DMS53 treated with DMSO at 0.1 percent for 48 hours (cell line): Measurements from ENCODE around the gene MED12L.

Experiments used
- DNase-seq: peaks from one replicate; lab custom pipeline; 2025; ENCODE audit not compliant: unreplicated experiment; lab: John Stamatoyannopoulos, UW

MED12L gene

DNA sequence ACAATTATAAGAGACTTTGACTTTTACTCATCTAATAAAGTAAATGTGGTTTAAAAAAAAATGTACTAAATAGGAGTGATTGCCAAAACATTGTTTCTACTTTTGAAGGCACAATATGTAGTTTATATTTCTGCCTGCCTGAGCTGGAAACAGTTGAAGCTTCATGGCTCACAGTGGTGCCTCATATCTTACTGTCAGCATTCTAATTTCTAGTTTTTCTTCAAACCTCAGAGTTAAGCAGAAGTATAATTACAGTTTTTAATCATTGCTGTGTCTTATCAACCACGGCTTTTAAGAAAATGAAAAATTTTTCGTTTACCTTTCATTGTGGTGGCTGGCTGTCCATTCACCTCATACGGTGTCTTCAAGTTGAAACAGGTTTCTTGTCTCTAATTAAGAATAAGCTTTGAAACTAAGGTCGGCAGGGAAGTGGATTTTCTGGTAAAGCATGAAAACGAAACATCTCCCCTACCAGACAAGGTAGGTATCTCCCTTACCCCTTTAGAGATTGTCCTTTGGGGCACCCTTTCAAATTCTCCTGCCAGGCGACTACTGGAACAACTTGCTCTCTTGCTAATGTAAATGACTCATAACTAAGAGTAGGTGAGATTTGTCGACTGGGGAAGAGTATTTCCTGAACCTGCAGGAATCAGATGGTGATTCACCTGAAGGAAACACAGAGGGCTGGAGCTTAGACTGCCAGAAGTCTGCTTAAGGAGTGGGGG is 231.0 kb downstream of the MED12L start, which contains the start of gene GPR87:
Gene GPR87 (minus strand): TSS at position 554 of the 725 bp plus-strand sequence. CDS start 16,720 bp downstream, outside the sequence.
- no peak for DNase-seq

DNA sequence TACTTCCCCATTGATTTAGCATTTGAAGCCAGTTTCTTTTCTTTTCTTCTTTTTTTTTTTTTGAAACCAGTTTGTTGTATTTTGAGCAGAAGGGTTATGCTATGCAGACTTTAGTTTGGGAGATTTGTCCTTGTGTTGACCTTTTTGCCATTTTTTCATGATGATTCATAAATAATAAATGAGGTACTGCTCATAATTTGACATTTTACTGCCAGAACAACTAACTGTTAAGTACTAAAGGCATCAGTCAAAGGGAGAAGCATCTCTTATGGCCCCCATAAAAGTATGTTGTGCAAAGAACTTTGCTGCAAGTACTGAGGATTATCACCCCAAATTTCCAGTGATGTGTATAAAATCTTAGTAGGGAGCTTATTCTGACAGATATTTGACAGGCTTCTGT is 232.8 kb downstream of the MED12L start:
- DNase-seq, result no peak

- DNase-seq, result no peak
These were observed 233.5 kb downstream of the MED12L start for GRCh38 chr3:151318991-151319390.

- DNase-seq, result no peak
These were observed 234.2 kb downstream of the MED12L start for GRCh38 chr3:151319628-151320027.

- DNase-seq, result no peak
These were observed 234.7 kb downstream of the MED12L start for GRCh38 chr3:151320131-151320530.

DNA sequence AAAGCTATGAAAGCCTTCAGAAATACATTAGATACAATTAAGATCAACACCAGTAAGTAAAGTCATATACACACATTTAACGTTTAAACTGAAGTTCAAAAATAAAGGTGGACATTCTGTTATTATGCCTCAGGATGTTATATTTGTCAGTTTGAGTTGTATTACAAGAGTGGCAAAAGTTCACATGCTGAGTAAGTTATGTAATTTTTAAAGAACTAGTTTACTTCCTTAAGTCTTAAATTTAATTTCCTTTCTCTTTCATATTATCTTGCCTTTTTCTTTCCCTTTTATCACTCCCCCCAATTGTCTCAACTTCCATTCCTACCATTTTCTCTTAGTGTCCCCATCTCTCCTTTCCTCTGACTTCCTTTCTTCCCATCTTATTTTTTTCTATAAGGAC is 236.1 kb downstream of the MED12L start:
- DNase-seq, result no peak

DNA sequence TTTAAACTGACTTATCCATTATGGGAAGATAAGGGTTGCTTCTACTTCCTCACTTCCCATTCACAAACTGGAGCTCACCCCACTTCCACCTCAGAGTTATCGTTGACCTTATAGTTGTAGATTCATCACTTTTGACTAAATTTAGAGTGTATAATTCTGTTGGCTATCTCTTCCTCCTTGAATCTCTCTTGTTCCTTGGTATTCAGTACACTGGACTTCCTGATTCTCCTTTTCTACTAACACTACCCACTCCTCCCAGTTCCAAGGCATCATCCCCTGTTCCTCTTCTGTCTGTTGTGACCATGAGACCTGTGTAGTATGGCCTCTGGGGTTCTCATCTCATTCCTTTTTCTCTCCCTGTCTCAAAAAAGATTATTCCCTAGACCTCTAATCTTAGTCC is 237.0 kb downstream of the MED12L start:
- DNase-seq, result no peak

GRCh38 chr3:151327571-151328198 is 242.2 kb downstream of the MED12L start:
- peak; percentile 0 for DNase-seq

DNA sequence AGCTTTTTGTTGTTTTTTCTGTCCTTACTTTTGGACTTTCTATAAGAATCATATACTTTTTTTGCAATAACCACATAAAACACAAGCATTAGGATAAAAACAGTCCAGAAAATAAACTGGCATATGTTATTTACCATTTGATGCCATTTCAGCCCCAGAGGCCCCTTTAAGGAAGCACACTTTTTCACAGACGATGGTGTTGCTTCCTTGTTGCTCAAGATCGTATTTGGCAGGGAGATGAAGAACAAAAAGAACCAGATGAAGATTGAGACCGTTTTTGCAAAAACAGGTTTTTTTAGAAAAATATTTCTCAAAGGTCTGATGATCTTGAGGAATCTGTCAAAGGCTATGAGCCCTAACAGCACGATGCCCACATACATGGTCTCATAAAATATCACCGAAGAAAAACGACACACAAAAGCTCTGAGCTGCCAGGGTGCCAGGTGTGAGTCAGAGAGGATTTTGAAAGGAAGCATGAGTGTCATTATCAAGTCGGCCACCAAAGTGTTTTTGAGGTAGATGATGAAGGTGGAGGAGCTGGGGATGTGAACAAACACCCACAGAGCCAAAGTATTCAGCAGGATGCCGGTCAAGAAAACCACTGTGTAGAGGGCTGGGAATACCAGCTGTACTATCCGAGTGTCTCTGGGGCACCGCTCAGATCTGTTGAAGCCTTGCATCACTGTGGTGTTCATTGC is 243.0 kb downstream of the MED12L start:
- no peak for DNase-seq

DNA sequence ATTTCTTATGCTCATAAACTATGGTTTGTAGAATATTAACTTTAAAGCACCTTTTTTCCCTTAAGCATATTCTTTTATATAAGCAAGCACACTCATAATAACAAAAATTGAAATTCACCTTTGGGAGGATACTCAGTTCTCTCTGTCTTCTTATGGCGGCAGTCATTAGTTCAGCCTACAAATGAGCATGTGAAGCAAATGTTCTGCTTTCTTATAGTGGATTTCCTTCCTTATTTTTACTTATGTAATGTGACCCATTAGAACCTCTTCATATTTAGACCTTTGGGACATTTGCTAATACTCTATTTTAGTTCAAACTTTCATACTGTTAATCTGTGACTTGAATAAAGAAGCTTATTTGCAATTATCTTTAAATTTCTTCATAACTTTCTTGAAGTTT is 243.9 kb downstream of the MED12L start, which contains the start of gene P2RY13:
Gene P2RY13 (minus strand): TSS at position 187 of the 400 bp plus-strand sequence. CDS start 21 bp downstream, at position 166.
- no peak for DNase-seq

GRCh38 chr3:151330379-151330778 is 244.9 kb downstream of the MED12L start:
- no peak for DNase-seq

DNA sequence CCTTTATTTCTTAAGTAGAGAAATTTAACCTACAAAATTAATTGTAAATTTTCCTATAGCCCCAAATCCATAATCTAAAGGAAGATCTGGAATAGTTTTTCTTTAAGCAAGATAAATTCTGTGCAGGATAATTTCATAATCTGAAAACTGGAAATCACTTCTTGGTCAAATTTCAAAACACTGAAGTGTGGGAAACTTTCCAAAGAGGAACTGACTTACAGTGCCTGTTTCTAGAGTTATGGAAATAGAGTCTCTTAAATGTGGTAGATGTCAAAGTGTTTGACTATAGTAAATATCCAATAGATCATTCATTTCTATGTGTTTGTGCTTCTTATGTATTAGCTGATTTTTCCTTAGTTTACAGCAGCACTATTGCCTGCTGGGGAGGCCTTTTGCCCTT is 245.4 kb downstream of the MED12L start:
- no peak for DNase-seq

DNA sequence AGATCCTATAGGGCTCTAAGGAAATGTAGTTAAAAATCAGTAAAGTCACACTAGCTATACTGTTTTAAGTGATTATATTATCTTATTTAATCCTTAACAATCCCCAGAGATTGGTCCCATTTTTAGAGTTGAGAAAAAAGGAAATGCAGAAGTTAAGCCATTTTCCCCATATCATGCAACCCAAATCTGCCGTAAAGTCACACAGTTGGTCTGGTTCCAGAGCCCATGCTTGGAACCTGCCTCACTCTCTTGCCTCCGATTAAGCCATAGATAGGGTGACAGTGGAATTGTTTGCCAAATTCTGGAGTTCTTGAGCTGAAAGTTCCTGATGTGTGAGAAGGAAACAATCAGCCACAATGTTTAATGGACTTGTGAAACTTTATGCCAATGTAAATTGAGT is 246.2 kb downstream of the MED12L start:
- DNase-seq, result no peak

DNA sequence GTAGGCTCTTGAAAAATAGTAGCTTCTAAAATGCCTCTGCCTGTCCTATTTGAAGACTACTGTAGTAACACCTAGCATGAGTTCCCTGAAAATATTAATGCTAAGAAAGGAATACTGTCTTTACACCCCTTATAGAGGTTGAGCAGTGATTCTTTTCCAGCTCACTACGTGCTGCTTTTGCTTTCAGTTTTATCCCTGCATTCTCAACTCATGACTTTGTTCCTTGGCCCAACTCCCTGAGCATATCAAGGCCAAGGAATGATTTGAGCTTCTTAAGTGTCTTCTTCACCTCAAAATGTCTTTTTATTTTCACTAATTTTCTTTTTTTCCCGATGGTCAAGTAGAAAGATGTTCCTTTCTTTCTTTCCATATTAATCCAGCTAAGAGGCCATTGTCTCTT is 260.4 kb downstream of the MED12L start:
- DNase-seq, result no peak

DNA sequence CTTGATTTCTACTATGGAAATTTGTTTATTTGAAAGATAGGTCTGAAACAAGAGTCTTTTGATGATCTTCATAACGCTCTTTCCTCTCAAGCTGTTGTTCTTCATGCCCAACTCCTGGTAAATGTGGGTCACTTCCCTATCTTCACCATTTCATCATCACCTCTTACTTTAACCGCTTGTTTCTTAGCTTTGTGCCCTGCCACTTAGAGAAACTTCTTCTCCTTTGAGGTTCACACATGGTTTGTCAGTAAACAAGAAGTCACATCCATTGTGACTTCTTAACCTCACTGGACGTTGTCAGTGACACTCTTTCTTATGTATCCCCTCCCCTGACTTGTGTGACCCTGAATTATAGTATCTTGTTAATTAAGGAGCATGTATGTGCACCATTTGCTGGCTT is 260.8 kb downstream of the MED12L start:
- no peak for DNase-seq

GRCh38 chr3:151347432-151347831 is 262.0 kb downstream of the MED12L start:
- DNase-seq, result no peak

DNA sequence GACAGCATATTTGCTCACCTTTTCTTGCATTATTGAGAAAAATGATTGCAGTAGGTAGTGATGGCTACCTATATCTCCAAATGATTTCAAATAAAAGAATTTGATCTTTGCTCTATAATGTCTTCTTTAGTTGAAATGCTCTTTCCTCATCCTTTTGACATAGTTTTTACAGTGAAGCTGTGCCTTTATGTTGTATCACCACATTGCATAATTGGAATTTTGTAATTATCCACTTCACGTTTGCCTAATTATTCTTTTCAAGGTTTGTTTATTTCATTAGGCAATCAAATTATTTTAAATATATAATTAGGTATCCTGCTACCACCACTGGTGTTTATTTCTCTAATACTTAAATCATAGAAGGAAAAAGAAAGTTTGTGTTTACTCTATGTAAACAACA is 265.2 kb downstream of the MED12L start:
- no peak for DNase-seq

- DNase-seq, result no peak
These were observed 265.8 kb downstream of the MED12L start for GRCh38 chr3:151351219-151351618.

DNA sequence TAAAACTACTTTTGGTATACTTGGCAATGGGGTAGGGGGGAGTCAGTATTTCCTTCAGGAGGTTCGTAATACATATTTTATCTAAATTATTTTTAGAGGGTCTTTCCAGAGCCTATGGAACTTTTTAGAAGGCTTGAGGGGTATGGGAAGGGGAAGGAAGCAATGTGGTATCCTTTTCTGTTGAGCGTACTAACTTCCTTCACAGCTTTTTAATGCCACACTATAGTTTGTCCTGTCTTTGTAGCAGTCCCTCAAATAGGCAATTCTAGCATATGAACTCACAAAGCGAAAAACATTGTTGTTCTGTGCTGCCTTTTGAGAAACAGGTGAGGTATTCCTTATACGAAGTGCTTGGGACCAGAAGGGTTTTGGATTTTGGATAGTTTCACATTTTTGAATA is 266.2 kb downstream of the MED12L start:
- no peak for DNase-seq

DNA sequence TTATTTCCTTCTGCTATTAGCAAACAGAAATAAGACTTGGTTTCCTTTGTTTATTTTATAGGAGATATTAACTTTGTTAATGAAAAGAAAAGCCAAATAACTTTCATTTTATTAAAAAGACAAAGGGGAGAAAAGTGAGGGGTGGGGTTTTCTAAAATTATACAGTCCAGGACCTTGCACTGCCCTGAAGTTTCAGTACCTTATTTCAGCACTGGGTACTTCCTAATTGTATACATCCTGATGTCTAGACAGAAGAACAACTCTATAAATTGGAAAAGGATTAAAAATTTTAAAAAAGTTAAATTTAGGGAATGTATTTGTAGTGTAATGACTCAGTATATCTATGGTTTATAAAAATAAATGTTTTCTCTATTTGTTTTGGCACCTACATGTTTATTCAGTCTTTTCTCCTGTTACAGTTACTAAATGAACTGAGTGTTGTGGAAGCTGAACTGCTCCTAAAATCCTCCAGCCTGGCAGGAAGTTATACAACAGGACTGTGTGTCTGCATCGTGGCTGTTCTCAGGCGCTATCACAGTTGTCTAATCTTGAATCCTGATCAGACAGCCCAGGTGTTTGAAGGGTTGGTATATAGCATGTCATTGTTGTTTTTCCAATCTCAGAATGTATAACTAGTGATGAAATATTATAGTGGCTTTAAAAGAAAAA is 271.5 kb downstream of the MED12L start:
- no peak for DNase-seq

DNA sequence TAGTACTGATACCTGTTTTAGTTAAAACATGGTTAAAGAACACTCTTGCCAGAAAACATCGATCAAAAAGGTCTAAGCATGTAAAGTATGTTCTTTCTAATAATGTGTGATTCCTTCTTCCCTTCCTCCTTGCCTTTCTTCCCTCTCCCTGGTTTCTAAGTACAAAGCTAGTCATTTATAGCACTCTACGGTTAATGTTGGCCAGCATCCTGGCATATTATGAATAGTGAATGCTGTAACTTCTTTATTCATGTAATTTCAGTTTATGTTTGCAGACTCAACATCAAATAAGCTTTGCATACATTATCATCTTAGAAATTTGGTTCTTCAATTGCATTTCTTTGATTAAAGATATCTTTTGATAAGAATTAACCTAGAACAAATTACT is 272.0 kb downstream of the MED12L start:
- no peak for DNase-seq
